Neural crest cell (in vitro differentiated cells): ENCODE data around the gene FCN1. TPM values are rescaled to one million over a fixed set of nuclear protein-coding genes. Genes with fewer than 3 reads are reported as not detected.

Experiments
- DNase-seq: peaks from one replicate; pipeline ENCODE4 v3.0.0; 2021; ENCODE audit warnings: low read depth, mixed read lengths, low spot score
- H3K27ac Mint-ChIP-seq: one replicate; pipeline ENCODE4 v1.8.0; 2021; ENCODE audit warnings: mild to moderate bottlenecking, mixed read lengths; ENCODE audit not compliant: unreplicated experiment
- H3K27me3 Mint-ChIP-seq: 2 replicates; pipeline ENCODE4 v1.8.0; 2021; ENCODE audit warnings: low read depth, mild to moderate bottlenecking, mixed read lengths
- H3K36me3 Mint-ChIP-seq: 2 replicates; pipeline ENCODE4 v1.8.0; 2021; ENCODE audit warnings: low read depth, mild to moderate bottlenecking, mixed read lengths
- H3K4me1 Mint-ChIP-seq: 2 replicates; pipeline ENCODE4 v1.8.0; 2021; ENCODE audit warnings: mixed read lengths
- H3K4me3 Mint-ChIP-seq: one replicate; pipeline ENCODE4 v1.8.0; 2021; ENCODE audit warnings: mild to moderate bottlenecking, mixed read lengths
- H3K9me3 Mint-ChIP-seq: 2 replicates; pipeline ENCODE4 v1.8.0; 2021; ENCODE audit warnings: mixed read lengths
- CTCF ChIP-seq: fragments of 200-600 bp; sonication (generic); conservative IDR thresholded peaks from 2 replicates; pipeline ENCODE4 v1.5.0; 2021; ENCODE audit warnings: antibody characterized with exemption, mild to moderate bottlenecking
- total RNA-seq: library from RNA; stranded (reverse); gene quantifications from 2 replicates; pipeline ENCODE4 v1.2.1, GENCODE V29; 2021

FCN1 gene
- total RNA-seq, 1 donor from 2014 or later, result not detected

- Mint-ChIP-seq H3K4me1 (no peaks in the 10 kb centered on the region), H3K9me3 (peaks cover 3% of the 10 kb centered on the region), H3K27me3 (no peaks in the 10 kb centered on the region), H3K4me3 (no peak overlapping the region), H3K36me3 (no peaks in the 10 kb centered on the region), H3K27ac (no peak overlapping the region)
- no peak for TF ChIP-seq CTCF
- no peak for DNase-seq
Measured at GRCh38 chr9:134914501-134914834, 3.2 kb downstream of the FCN1 start.

GRCh38 chr9:134913713-134914500 lies 3.8 kb downstream of the FCN1 start:
- TF ChIP-seq CTCF, result no peak
- H3K27ac Mint-ChIP-seq, result no peak overlapping the region
- DNase-seq, result no peak
- peaks cover 3% of the 10 kb centered on the region for H3K9me3 Mint-ChIP-seq
- no peaks in the 10 kb centered on the region for H3K4me1 Mint-ChIP-seq
- H3K36me3 Mint-ChIP-seq, result no peaks in the 10 kb centered on the region
- no peak overlapping the region for H3K4me3 Mint-ChIP-seq
- no peaks in the 10 kb centered on the region for H3K27me3 Mint-ChIP-seq

- H3K4me1 Mint-ChIP-seq, result no peaks in the 10 kb centered on the region
- H3K9me3 Mint-ChIP-seq, result no peaks in the 10 kb centered on the region
- no peak for DNase-seq
- no peak overlapping the region for H3K4me3 Mint-ChIP-seq
- H3K36me3 Mint-ChIP-seq, result no peaks in the 10 kb centered on the region
- no peak for TF ChIP-seq CTCF
- H3K27ac Mint-ChIP-seq, result no peak overlapping the region
- no peaks in the 10 kb centered on the region for H3K27me3 Mint-ChIP-seq
Measured at GRCh38 chr9:134913041-134913712, 4.5 kb downstream of the FCN1 start.

DNA sequence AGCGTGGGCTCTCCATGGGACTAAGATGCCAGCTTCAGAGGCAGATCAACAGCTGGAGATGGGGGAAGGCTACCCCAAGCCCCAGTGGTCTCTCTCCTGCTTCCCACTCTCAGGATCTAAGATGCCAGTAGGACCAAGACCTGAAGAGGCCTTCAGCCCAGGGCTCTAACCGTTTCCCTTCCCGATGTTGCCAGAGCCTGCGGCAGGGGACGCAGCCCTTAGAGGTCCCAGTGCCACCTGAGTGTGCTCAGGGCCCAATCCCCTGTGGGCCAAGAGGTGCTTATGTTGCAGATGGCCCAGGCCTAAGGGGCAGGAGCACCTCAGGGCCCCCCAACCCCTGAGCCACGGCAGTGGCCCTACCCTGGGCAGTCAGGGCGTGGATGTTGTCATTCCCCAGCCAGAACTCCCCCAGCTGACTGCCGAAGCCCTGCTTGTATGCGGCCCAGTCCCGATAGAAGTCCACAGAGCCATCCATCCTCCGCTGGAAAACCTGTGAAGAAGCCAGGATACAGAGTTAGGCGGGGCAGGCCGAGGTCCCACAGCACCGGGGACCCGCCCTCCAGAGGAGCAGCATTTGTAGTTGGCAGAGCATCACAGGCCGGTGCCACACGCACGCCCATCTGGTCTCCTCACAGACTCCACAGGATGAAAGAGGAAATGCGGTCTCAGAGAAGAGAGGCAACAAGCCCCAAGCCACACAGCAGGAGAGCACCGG lies 5.4 kb downstream of the FCN1 start:
- Mint-ChIP-seq H3K36me3 (no peaks in the 10 kb centered on the region), H3K27ac (no peak overlapping the region), H3K9me3 (no peaks in the 10 kb centered on the region), H3K4me3 (no peak overlapping the region), H3K4me1 (no peaks in the 10 kb centered on the region), H3K27me3 (no peaks in the 10 kb centered on the region)
- TF ChIP-seq CTCF, result no peak
- no peak for DNase-seq

DNA sequence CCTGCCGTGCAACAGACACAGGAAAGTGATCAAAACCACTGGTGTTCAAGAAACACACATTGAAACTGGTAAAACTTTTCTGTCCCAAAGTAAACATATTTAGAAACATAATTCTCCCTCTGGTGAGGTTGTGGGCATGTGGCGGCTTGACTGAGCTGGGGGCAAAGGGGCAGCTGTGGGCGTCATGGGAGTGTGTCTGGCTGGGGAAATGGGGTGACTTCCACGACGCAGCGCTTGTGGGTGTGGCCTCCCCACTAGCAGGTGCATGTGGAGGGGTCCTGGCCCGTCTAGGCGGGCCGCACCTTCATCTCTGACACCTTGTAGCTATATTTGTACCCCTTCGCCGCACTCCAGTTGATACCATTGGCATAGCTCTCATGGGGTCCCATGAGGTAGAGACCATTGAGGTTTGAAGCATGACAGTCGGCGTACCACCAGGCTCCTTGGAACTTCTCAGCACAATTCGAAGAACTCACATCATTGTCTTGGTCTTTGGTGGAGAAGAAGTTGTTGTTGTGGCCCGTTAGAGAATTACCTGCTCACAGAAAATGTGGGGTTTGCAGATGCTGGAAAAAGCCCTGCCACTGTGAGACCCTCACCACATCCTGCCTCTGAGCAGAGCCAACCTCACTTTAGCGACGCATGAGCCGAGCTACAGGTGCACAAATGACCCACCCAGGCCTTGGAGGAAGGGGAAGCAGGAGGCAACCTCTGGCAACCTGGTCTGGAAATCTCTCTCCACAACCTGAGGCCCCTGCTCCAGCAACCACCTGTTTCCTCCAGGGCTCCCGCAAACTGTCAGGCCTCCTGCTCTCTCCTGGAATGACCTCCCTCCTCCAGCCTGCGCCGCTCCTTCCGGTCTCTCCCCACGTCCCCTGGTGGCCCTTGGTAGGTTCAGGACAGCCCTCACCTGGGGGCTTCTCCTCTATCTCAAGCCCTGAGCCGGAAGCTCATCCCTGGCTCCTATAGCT lies 7.9 kb downstream of the FCN1 start:
- no peaks in the 10 kb centered on the region for H3K9me3 Mint-ChIP-seq
- no peaks in the 10 kb centered on the region for H3K4me1 Mint-ChIP-seq
- H3K4me3 Mint-ChIP-seq, result no peak overlapping the region
- H3K27ac Mint-ChIP-seq, result no peak overlapping the region
- no peaks in the 10 kb centered on the region for H3K36me3 Mint-ChIP-seq
- no peak for TF ChIP-seq CTCF
- no peak for DNase-seq
- peaks cover 3% of the 10 kb centered on the region for H3K27me3 Mint-ChIP-seq
